Loucy (cell line): ENCODE results near the gene AK2.

Experiments used
- H2AFZ ChIP-seq: fragments of 200-600 bp; sonication (generic); 2 replicates; pipeline ENCODE4 v1.6.0; 2016; ENCODE audit warnings: antibody characterized with exemption, mild to moderate bottlenecking, low read length, moderate library complexity
- H3F3A ChIP-seq: fragments of 200-600 bp; 2 replicates; pipeline ENCODE4 v1.6.0; 2016; ENCODE audit warnings: antibody characterized with exemption, low read depth, mild to moderate bottlenecking
- H3K27me3 ChIP-seq: fragments of 200-600 bp; sonication (generic); 2 replicates; pipeline ENCODE4 v1.6.1; 2014; ENCODE audit warnings: low read length, mild to moderate bottlenecking; ENCODE audit not compliant: insufficient read depth, poor library complexity, severe bottlenecking
- H3K36me3 ChIP-seq: fragments of 200-600 bp; sonication (generic); 2 replicates; pipeline ENCODE4 v1.6.1; 2016; ENCODE audit warnings: low read length; ENCODE audit not compliant: insufficient read depth
- H3K4me1 ChIP-seq: fragments of 200-600 bp; sonication (generic); 2 replicates; pipeline ENCODE4 v1.5.1; 2014; ENCODE audit warnings: low read length, mild to moderate bottlenecking; ENCODE audit not compliant: insufficient read depth, poor library complexity, severe bottlenecking
- H3K4me2 ChIP-seq: fragments of 200-600 bp; sonication (generic); 2 replicates; pipeline ENCODE4 v1.6.0; 2014; ENCODE audit warnings: antibody characterized with exemption, low read length, low read depth, mild to moderate bottlenecking; ENCODE audit not compliant: poor library complexity, severe bottlenecking
- H3K4me3 ChIP-seq: fragments of 200-600 bp; sonication (generic); 2 replicates; pipeline ENCODE4 v1.5.1; 2014; ENCODE audit warnings: low read length, mild to moderate bottlenecking, mixed read lengths; ENCODE audit not compliant: poor library complexity, severe bottlenecking
- H3K79me2 ChIP-seq: fragments of 200-600 bp; sonication (generic); 2 replicates; pipeline ENCODE4 v1.6.1; 2014; ENCODE audit warnings: low read length; ENCODE audit not compliant: insufficient read depth
- H3K9ac ChIP-seq: fragments of 200-600 bp; sonication (generic); 2 replicates; pipeline ENCODE4 v1.6.0; 2014; ENCODE audit warnings: mild to moderate bottlenecking, low read depth, low read length, moderate library complexity; ENCODE audit not compliant: poor library complexity, severe bottlenecking
- H3K9me2 ChIP-seq: fragments of 200-600 bp; sonication (generic); replicated peaks from 2 replicates; pipeline ENCODE4 v1.6.1; 2016; ENCODE audit warnings: low read depth, low read length, mixed read lengths
- H3K9me3 ChIP-seq: fragments of 200-600 bp; sonication (generic); 2 replicates; pipeline ENCODE4 v1.6.1; 2014; ENCODE audit warnings: mild to moderate bottlenecking, antibody characterized with exemption, low read length, low read depth; ENCODE audit not compliant: insufficient read depth
- H4K20me1 ChIP-seq: fragments of 200-600 bp; sonication (generic); 2 replicates; pipeline ENCODE4 v1.6.0; 2014; ENCODE audit warnings: antibody characterized with exemption, low read length, mild to moderate bottlenecking; ENCODE audit not compliant: insufficient read depth, poor library complexity, severe bottlenecking
- EZH2phosphoT487 ChIP-seq: fragments of 200-600 bp; IDR thresholded peaks from 2 replicates; pipeline ENCODE4 v1.6.1; 2018; ENCODE audit warnings: antibody characterized with exemption, mild to moderate bottlenecking, moderate library complexity, borderline replicate concordance
- TF ChIP-seq, protein P1 (sequence below): fragments of 200-600 bp; sonication (generic); conservative IDR thresholded peaks from 2 replicates; pipeline ENCODE4 v1.5.1; 2014; ENCODE audit warnings: mild to moderate bottlenecking, antibody characterized with exemption, low read length

AK2 gene

DNA sequence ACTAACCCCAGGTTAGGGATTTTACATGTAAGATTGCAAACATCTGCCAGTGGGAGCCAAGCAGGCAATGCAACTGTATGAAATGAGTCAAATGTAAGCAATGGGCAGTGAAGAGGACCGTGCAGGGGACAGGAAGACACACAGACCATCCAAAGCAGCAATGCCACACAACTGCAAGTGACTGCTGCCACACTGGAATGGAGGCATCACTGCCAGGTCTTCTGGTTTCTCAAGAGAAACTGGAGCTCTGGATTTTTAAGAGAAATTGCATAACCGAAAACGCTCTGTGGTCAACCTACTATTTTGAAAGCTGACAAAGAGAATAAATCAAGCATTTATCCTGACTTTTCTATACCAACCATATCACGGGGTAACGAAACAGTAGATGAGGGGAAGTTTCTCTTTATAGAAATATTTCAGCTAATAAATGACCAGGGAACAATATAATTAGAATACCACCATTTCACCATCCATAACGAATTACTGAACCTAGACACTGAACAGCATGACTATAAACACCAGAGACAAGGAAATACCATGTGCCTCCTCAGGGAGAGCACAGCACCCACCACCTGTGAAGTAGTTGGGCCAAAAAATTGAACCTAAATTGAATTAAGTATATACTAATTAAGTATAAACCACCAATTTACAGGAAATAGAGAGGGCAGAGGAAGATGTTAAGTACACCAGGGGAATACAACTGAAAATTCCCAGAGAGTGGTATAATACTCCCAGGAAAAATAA lies 4.4 kb downstream of the AK2 start:
- H3K4me2 ChIP-seq, result peak overlapping the region; percentile 96
- H3F3A ChIP-seq, result no peaks in the 10 kb centered on the region
- peaks cover 93% of the 10 kb centered on the region for H3K79me2 ChIP-seq
- H2AFZ ChIP-seq, result no peak overlapping the region
- H3K4me1 ChIP-seq, result peaks cover 74% of the 10 kb centered on the region
- no peaks in the 10 kb centered on the region for H3K9me3 ChIP-seq
- peak overlapping the region; percentile 47 for H3K9ac ChIP-seq
- H4K20me1 ChIP-seq, result peaks cover 78% of the 10 kb centered on the region
- no peaks in the 10 kb centered on the region for H3K9me2 ChIP-seq
- peak overlapping the region; percentile 61 for H3K4me3 ChIP-seq
- TF ChIP-seq, protein P1, sequence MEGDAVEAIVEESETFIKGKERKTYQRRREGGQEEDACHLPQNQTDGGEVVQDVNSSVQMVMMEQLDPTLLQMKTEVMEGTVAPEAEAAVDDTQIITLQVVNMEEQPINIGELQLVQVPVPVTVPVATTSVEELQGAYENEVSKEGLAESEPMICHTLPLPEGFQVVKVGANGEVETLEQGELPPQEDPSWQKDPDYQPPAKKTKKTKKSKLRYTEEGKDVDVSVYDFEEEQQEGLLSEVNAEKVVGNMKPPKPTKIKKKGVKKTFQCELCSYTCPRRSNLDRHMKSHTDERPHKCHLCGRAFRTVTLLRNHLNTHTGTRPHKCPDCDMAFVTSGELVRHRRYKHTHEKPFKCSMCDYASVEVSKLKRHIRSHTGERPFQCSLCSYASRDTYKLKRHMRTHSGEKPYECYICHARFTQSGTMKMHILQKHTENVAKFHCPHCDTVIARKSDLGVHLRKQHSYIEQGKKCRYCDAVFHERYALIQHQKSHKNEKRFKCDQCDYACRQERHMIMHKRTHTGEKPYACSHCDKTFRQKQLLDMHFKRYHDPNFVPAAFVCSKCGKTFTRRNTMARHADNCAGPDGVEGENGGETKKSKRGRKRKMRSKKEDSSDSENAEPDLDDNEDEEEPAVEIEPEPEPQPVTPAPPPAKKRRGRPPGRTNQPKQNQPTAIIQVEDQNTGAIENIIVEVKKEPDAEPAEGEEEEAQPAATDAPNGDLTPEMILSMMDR, result no peak
- no peak for TF ChIP-seq EZH2phosphoT487
- no peaks in the 10 kb centered on the region for H3K27me3 ChIP-seq
- peaks cover 12% of the 10 kb centered on the region; the same call in 1 of the 2 replicates for H3K36me3 ChIP-seq

DNA sequence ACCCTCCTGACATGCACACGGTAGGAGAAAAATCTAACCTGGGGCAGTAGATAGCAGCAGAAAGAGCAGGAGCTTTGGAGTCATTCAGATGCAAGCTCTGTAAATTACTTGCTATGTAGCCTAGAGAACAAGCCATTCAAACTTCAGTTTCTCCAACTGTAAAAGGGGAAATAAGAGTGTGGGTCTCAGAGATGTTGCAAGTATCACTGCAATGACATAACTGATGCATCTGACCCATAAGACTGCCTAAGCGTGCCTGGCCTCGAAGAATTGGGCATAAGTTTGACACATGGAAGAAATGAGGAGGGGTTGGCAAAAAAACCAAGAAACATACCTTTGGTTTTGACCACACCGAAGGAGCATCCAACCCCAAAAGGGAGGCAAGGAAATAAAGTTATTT lies 5.2 kb downstream of the AK2 start:
- Histone ChIP-seq H4K20me1 (peaks cover 78% of the 10 kb centered on the region), H3K4me1 (peaks cover 71% of the 10 kb centered on the region), H3K4me2 (peak overlapping the region; percentile 96), H3K4me3 (peak overlapping the region; percentile 61), H3K79me2 (peaks cover 99% of the 10 kb centered on the region), H3K9me2 (no peaks in the 10 kb centered on the region), H3K9ac (peak overlapping the region; percentile 7), H3K36me3 (peaks cover 14% of the 10 kb centered on the region; the same call in 1 of the 2 replicates), H3F3A (no peaks in the 10 kb centered on the region), H3K9me3 (no peaks in the 10 kb centered on the region), H2AFZ (no peak overlapping the region), H3K27me3 (no peaks in the 10 kb centered on the region)
- TF ChIP-seq, protein P1, result no peak
- no peak for TF ChIP-seq EZH2phosphoT487

DNA sequence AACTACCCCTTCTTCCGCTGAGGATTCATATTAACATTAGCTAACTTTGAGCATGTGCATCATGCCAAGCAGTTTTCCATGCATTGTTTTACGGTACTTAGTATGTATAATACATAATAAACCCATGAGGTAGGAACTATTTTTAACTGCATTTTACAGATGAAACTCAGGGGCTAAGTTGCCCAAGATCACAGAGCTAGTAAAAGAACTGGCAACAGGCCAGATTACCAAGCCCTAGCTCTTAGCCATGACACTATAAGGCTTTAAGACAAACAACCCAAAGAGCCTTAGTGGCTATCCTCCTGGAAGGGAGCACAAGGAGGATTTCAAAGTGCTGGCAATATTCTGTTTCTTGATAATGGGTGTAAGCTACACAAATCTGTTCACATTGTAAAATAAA lies 6.1 kb downstream of the AK2 start:
- Histone ChIP-seq H3K79me2 (peaks cover 99% of the 10 kb centered on the region), H3K27me3 (no peaks in the 10 kb centered on the region), H3K4me3 (peak overlapping the region; percentile 61), H3K36me3 (peaks cover 14% of the 10 kb centered on the region; the same call in 1 of the 2 replicates), H3K9ac (peak overlapping the region; percentile 7), H3K4me2 (peak overlapping the region; percentile 96), H2AFZ (no peak overlapping the region), H4K20me1 (peaks cover 73% of the 10 kb centered on the region), H3K9me2 (no peaks in the 10 kb centered on the region), H3F3A (no peaks in the 10 kb centered on the region), H3K9me3 (no peaks in the 10 kb centered on the region), H3K4me1 (peaks cover 69% of the 10 kb centered on the region)
- no peak for TF ChIP-seq EZH2phosphoT487
- TF ChIP-seq, protein P1, result no peak
